Measurements from ENCODE around the gene THAP11.
A peak's percentile ranks its signal among the peaks of the same experiment; 100 is the strongest.
"Not testable (repeated sequence)": the region's sequence is repeated elsewhere in the genome, so short reads cannot be mapped to it uniquely, and the experiment has no call there.

The THAP11 gene

GRCh38 chr16:67862623-67863583 lies 20.8 kb downstream of the THAP11 start:
- no peak for DNase-seq (ENCODE audit: low read depth in 2 of 2)

- DNase-seq (ENCODE audit: low read depth in 2 of 2): not testable (repeated sequence)
Observed at GRCh38 chr16:67864044-67864443, 21.9 kb downstream of the THAP11 start.

- no peak for DNase-seq (ENCODE audit: low read depth in 2 of 2)
Observed at GRCh38 chr16:67864594-67864993, 22.5 kb downstream of the THAP11 start.

- DNase-seq (ENCODE audit: low read depth in 2 of 2): no peak
Observed at GRCh38 chr16:67865318-67865717, 23.2 kb downstream of the THAP11 start.

GRCh38 chr16:67868290-67868689 lies 26.2 kb downstream of the THAP11 start:
- no peak for DNase-seq (ENCODE audit: low read depth in 2 of 2)

- DNase-seq (ENCODE audit: low read depth in 2 of 2): no peak
Observed at GRCh38 chr16:67869653-67870052, 27.5 kb downstream of the THAP11 start.

GRCh38 chr16:67871256-67871655 lies 29.1 kb downstream of the THAP11 start:
- DNase-seq (ENCODE audit: low read depth in 2 of 2): no peak

- DNase-seq (ENCODE audit: low read depth in 2 of 2): no peak
Observed at GRCh38 chr16:67872131-67872630, 30.1 kb downstream of the THAP11 start.

- DNase-seq (ENCODE audit: low read depth in 2 of 2): peak; percentile 82 to 84
Observed at GRCh38 chr16:67872631-67873434, 30.7 kb downstream of the THAP11 start, which contains the start of gene EDC4. Gene EDC4 (plus strand): TSS chr16:67873052. CDS start chr16:67873262, 210 bp downstream.

- DNase-seq (ENCODE audit: low read depth in 2 of 2): no peak
Observed at GRCh38 chr16:67873435-67874370, 31.6 kb downstream of the THAP11 start.

GRCh38 chr16:67874372-67874771 lies 32.3 kb downstream of the THAP11 start:
- DNase-seq (ENCODE audit: low read depth in 2 of 2): no peak

GRCh38 chr16:67877064-67877463 lies 34.9 kb downstream of the THAP11 start:
- no peak for DNase-seq (ENCODE audit: low read depth in 2 of 2)

GRCh38 chr16:67878232-67878631 lies 36.1 kb downstream of the THAP11 start:
- no peak for DNase-seq (ENCODE audit: low read depth in 2 of 2)

- no peak for DNase-seq (ENCODE audit: low read depth in 2 of 2)
Observed at GRCh38 chr16:67878846-67879245, 36.7 kb downstream of the THAP11 start.

- no peak for DNase-seq (ENCODE audit: low read depth in 2 of 2)
Observed at GRCh38 chr16:67879462-67879861, 37.3 kb downstream of the THAP11 start.

- no peak for DNase-seq (ENCODE audit: low read depth in 2 of 2)
Observed at GRCh38 chr16:67879936-67880335, 37.8 kb downstream of the THAP11 start.

GRCh38 chr16:67880584-67880983 lies 38.5 kb downstream of the THAP11 start:
- no peak for DNase-seq (ENCODE audit: low read depth in 2 of 2)

- no peak for DNase-seq (ENCODE audit: low read depth in 2 of 2)
Observed at GRCh38 chr16:67881621-67882161, 39.6 kb downstream of the THAP11 start.

GRCh38 chr16:67882374-67883145 lies 40.4 kb downstream of the THAP11 start:
- DNase-seq (ENCODE audit: low read depth in 2 of 2): no peak

Data from stimulated activated CD4-positive, alpha-beta T cell treated with anti-CD3 and anti-CD28 coated beads, Interleukin-1b, Interleukin-23, amount 100 ng/mL, for 4 hours (primary cell).